GM21737 (cell line): Measurements from ENCODE around the gene PLEK.
A peak's percentile ranks its signal among the peaks of the same experiment; 100 is the strongest.
"Not testable (repeated sequence)": the region's sequence is repeated elsewhere in the genome, so short reads cannot be mapped to it uniquely, and the experiment has no call there.

Experiments
- ATAC-seq: cut with Tn5 transposase; IDR thresholded peaks from one replicate; pipeline ENCODE4 v1.9.1; 2021; ENCODE audit warnings: mild to moderate bottlenecking, moderate library complexity; ENCODE audit not compliant: unreplicated experiment

Gene PLEK

GRCh38 chr2:68383778-68384177 lies 18.7 kb downstream of the PLEK start:
- ATAC-seq: no peak

GRCh38 chr2:68384485-68385107 lies 19.5 kb downstream of the PLEK start:
- ATAC-seq: no peak

- ATAC-seq: peak; percentile 45
These were observed 20.3 kb downstream of the PLEK start for GRCh38 chr2:68385220-68385906.

- ATAC-seq: no peak
These were observed 20.8 kb downstream of the PLEK start for GRCh38 chr2:68385907-68386287.

- ATAC-seq: no peak
These were observed 21.3 kb downstream of the PLEK start for GRCh38 chr2:68386365-68386764.

GRCh38 chr2:68387408-68388350 lies 22.6 kb downstream of the PLEK start:
- ATAC-seq: peak; percentile 27

- ATAC-seq: peak; percentile 34
These were observed 23.3 kb downstream of the PLEK start for GRCh38 chr2:68388358-68388757.

- ATAC-seq: no peak
These were observed 23.7 kb downstream of the PLEK start for GRCh38 chr2:68388772-68389171.

GRCh38 chr2:68390114-68390513 lies 25.0 kb downstream of the PLEK start:
- ATAC-seq: no peak

GRCh38 chr2:68390586-68390985 lies 25.5 kb downstream of the PLEK start:
- no peak for ATAC-seq

GRCh38 chr2:68391099-68391498 lies 26.0 kb downstream of the PLEK start:
- no peak for ATAC-seq

- no peak for ATAC-seq
These were observed 26.8 kb downstream of the PLEK start for GRCh38 chr2:68391869-68392268.

GRCh38 chr2:68396093-68396492 lies 31.0 kb downstream of the PLEK start:
- ATAC-seq: no peak

GRCh38 chr2:68397704-68398263 lies 32.7 kb downstream of the PLEK start:
- ATAC-seq: not testable (repeated sequence)

- no peak for ATAC-seq
These were observed 38.1 kb downstream of the PLEK start for GRCh38 chr2:68403199-68403644.

GRCh38 chr2:68404164-68404563 lies 39.1 kb downstream of the PLEK start:
- no peak for ATAC-seq

- ATAC-seq: no peak
These were observed 40.1 kb downstream of the PLEK start for GRCh38 chr2:68404893-68405799.

- peak; percentile 89 for ATAC-seq
These were observed 46.5 kb downstream of the PLEK start for GRCh38 chr2:68411397-68412126.

GRCh38 chr2:68412127-68412819 lies 47.2 kb downstream of the PLEK start:
- peak; percentile 37 for ATAC-seq
